Activated naive CD4-positive, alpha-beta T cell treated with anti-CD3 and anti-CD28 coated beads, Interleukin-2, amount 50 U/mL, for 72 hours (primary cell): ENCODE measurements around the gene CD34. TPM values are rescaled to one million over a fixed set of nuclear protein-coding genes. Genes with fewer than 3 reads are reported as not detected.
"Not testable (repeated sequence)": the region's sequence is repeated elsewhere in the genome, so short reads cannot be mapped to it uniquely, and the experiment has no call there.

Experiments used
- ATAC-seq, 2 donors: fragments of 150-1000 bp; cut with Tn5 transposase; 2 replicates each; pipeline ENCODE4 v1.10.0; 2021; ENCODE audit warnings: mild to moderate bottlenecking in 2 of 2, moderate library complexity in 2 of 2
- DNase-seq, 2 donors: peaks; one replicate each; pipeline ENCODE4 v3.0.0; 2021 to 2022; ENCODE audit warnings: low spot score in 2 of 2
- H3K27ac Mint-ChIP-seq, 2 donors: one replicate each; pipeline ENCODE4 v1.8.0; 2022; ENCODE audit warnings: mild to moderate bottlenecking in 2 of 2, mixed read lengths in 2 of 2
- H3K36me3 Mint-ChIP-seq, 2 donors: one replicate each; pipeline ENCODE4 v1.8.0; 2022; ENCODE audit warnings: mixed read lengths in 2 of 2
- H3K9me3 Mint-ChIP-seq, 2 donors: one replicate each; pipeline ENCODE4 v1.8.0; 2022; ENCODE audit warnings: mixed read lengths in 2 of 2
- total RNA-seq, 2 donors: library from RNA; stranded (reverse); gene quantifications; one replicate each; pipeline ENCODE4 v1.2.3, GENCODE V29; 2022

The CD34 gene, protein sequence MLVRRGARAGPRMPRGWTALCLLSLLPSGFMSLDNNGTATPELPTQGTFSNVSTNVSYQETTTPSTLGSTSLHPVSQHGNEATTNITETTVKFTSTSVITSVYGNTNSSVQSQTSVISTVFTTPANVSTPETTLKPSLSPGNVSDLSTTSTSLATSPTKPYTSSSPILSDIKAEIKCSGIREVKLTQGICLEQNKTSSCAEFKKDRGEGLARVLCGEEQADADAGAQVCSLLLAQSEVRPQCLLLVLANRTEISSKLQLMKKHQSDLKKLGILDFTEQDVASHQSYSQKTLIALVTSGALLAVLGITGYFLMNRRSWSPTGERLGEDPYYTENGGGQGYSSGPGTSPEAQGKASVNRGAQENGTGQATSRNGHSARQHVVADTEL
- under 1 TPM; 0.07 to 0.16 TPM for total RNA-seq

DNA sequence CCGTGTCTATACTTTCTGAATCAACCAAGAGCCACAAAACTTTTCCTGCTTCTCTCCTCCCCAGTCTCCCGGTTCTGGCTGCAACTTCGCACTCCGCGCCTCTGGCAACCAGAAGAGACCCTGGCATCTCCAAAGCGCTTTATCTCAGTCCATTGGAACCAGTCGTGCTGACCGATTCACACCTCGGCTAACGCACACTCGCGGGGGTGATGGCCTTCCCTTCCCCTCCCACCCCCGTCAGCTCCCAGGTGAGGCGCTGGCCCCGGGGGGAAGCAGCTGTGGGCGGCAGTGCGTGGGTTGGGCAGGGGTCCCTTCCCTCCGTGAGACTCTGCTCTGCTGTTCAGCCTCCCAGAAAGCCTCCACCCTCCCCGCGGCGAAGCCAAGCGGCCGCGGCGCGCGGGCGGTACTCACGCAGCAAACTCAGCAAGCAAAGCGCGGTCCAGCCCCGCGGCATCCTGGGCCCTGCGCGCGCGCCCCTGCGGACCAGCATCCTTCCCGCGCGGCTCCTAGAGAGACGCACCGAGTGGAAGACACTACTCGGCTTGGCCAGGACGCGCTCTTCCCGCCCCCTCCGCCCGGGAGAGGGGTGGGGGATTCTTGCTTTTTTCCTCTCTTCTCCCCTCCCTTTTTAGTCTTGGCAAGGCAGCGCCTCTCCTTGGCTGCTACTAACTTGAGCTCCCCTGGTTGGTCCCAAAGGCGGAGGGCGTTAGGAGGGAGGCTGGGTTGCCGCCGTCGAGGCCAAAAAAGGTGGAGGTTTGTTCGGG lies at the start of gene CD34:
Gene CD34 (minus strand): TSS at position 535 of the 764 bp plus-strand sequence. CDS start 45 bp downstream, at position 490.
- peak in 1 of 2 donors; percentile 32 for DNase-seq
- peak in 1 of 2 donors; percentile 78 for ATAC-seq
- H3K9me3 Mint-ChIP-seq: no peaks in the 10 kb centered on the region
- H3K36me3 Mint-ChIP-seq: peaks cover 6 to 16% of the 10 kb centered on the region in 2 donors
- no peak within 1 kb of the TSS for H3K27ac Mint-ChIP-seq

DNA sequence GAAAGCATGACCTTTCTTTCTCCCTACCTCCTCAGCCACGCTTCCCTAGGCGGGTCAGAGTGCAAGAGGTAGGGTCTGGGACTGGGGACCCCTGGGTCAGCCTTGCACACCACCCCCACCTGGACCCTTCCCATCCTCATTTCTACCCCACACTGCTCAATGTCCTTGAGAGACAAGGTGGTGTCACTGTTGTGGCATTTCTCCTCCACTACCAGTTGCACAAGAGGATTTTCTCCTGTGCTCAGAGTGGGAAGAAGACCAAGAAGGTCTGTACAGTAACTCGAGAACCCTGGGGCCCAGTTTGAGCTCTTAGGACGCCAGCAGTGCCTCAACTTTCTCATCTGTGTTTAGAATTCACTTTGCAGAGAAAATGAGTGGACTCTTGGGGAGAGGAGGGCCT lies 49.4 kb upstream of the CD34 start:
- DNase-seq (no peak), ATAC-seq (no peak)
- Mint-ChIP-seq H3K36me3 (peaks cover 0 to 11% of the 10 kb centered on the region in 2 donors), H3K27ac (no peak overlapping the region), H3K9me3 (no peaks in the 10 kb centered on the region)

DNA sequence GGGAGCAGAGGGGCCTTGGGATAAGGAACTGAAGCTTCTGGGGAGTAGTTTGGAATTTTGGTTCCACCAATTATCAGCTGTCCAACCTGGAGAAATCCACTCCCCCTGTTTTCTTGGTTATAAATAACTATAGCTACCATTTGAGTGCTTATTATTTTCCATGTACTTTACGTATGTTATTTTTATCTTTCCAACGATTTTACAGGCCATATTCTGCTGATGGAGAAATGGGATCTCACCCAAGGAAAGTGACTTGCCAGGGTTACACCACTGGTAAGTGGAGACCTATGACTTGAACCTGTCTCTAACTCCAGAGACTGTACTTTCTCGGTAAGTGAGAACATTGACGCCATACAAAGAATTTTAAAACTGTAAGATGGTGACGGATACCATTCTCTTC lies 49.0 kb upstream of the CD34 start:
- no peak overlapping the region for H3K27ac Mint-ChIP-seq
- no peak for DNase-seq
- no peaks in the 10 kb centered on the region for H3K9me3 Mint-ChIP-seq
- no peak for ATAC-seq
- peaks cover 0 to 11% of the 10 kb centered on the region in 2 donors for H3K36me3 Mint-ChIP-seq

DNA sequence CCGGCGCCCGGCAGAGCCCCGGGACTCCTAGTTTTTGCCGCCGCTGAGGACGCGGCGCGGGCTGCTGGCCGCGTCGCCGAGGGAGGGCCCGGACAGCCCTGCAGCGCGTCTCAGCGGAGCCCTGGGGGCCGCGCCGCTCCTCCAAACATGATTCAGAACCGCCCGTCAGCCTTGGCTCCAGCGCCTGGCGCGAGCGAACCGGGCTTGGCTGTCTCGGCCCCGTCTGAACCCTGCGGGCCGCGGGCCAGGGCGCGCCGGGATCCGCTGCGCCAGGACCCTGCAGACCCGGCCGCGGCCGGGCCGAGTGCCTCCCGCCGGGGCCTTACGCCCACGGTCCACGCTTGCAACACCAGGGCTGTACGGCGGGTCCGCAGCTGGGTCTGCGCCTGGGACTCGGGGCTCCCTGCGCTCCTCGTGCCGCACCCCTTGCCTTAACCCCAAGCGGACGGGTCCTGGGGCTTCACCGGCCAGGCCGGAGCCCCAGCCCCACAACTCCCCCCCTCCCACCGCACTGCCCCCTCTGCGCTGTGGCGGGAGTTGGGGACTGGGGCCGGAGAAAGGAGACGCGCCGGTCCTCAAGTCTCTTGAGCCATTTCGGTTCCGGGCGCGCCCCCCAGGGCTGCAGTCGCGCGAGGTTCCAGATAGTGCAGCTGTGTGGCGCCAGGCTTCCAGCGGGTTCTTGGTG lies 48.4 kb upstream of the CD34 start:
- DNase-seq (peak in 1 of 2 donors; percentile 27), ATAC-seq (peak in 1 of 2 donors; percentile 61)
- Mint-ChIP-seq H3K36me3 (peaks cover 0 to 11% of the 10 kb centered on the region in 2 donors), H3K9me3 (no peaks in the 10 kb centered on the region), H3K27ac (no peak overlapping the region)

DNA sequence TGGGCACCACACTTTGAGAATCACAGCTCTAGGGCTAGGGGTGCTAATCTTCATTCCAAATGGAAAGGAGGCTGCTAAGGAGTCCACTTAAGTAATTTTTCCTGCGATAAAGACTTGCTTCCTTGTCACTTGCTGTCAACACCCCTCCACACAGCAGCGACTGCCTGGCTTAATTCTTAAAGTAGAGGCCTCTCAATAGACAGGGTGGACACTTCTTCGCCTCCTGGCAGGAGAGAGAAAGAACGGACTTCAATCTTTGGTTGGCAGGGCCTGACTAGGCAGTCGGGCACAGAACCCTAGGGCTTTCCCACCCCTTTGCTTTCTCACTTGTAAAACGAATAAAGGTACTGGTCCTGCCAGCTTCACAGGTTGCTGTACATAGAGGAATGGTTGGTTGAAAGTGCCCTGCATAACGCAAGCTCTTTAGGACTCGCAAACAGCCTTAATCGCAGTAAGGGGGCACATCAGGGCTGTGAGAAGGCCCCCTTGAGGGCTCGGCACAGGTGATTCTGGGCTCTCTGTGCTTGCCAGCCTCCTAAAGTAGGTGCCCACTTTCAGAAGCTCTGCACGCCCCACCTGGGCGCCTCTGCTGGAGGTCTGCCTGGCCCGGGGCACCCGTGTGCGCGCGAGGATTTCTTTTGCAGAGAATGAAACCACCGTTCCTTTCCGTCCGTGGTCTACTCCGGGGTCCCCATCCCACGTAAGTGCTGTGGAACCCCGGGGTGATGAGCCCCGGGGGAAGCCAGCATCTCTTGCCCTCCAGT lies 47.6 kb upstream of the CD34 start:
- DNase-seq: no peak
- Mint-ChIP-seq H3K9me3 (no peaks in the 10 kb centered on the region), H3K36me3 (peaks cover 0 to 11% of the 10 kb centered on the region in 2 donors), H3K27ac (no peak overlapping the region)
- no peak for ATAC-seq

DNA sequence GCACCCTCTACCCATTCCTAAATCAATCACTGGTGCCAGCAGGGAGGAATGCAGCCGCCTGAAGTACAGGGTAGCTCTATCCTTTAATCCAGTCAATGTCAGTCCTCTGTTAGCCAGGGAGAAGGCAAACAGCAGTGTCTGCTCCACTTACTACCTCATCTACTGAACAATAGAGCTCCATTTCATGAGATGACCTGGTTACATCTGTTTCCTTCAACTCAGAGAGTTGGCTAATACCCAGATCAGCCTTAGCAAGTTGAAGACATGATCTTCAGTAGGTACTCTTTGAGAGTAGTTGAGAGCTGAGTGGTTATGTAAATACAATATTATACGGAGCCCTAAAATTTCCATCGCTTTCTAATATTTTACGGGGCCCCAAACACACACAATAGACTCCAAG lies 46.1 kb upstream of the CD34 start:
- no peaks in the 10 kb centered on the region for H3K9me3 Mint-ChIP-seq
- no peak for DNase-seq
- no peak overlapping the region for H3K27ac Mint-ChIP-seq
- ATAC-seq: no peak
- H3K36me3 Mint-ChIP-seq: peaks cover 0 to 5% of the 10 kb centered on the region in 2 donors

DNA sequence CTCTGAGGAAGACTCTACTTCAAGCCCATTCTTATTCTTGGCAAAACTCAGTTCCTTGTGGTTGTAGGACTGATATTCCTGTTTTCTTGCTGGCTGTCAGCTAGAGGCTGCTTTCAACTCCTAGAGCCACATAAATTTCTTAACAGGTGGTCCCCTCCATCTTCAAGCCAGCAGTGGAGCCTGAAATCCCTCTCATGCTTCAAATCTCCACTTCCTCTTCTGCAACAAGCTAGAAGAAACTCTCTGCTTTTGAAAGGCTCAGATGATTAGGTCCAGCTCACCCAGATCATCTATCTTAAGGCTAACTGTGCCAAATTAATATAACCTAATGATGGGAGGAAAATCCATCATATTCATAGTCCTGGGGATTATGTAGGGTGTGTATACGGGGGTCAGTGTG lies 43.2 kb upstream of the CD34 start:
- Mint-ChIP-seq H3K9me3 (no peaks in the 10 kb centered on the region), H3K27ac (no peak overlapping the region), H3K36me3 (peaks cover 0 to 5% of the 10 kb centered on the region in 2 donors)
- ATAC-seq: no peak
- DNase-seq: no peak

DNA sequence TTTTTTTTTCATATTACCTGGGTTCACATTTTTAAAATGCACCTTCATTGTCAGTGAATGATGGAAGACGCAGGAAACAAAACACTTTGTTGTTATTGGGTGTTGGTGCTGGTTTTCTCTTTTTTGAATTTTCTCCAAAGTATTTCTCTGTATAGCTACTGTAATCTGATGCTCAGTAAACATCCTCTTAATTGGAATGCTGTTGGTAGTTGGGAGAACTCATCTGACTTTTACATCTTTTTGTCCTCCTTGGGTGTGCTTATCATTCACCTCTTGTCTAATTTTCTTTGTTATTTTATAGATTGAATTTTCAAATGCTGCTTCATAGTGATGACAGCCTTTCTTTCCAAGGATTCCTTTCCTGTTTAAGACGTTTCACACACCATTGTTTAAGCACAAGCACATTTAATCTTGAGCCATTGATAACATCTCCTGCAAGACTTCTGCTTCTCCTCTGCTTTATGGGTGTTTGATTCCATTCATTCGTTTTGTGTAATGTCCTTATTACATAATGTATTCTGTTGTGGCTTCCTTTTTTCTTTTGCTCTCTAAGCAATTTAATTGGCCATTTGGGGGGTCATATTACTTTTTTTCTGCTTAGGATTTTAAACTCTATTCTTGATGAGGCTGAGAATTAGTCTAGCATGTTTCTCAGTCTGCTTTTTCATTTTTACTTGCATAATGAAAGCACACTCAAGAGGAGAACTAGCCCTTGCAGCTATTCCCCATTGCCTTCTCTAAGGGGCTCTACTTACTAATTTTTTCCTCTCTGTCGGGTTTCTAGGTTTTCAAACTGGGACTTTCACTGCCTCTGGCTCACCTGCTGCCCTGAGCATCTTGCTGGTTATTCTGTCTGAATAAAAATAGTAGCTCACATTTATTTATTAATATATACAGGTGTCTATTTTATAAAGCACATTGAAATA lies 42.0 kb upstream of the CD34 start:
- Mint-ChIP-seq H3K27ac (no peak overlapping the region), H3K36me3 (peaks cover 0 to 5% of the 10 kb centered on the region in 2 donors), H3K9me3 (no peaks in the 10 kb centered on the region)

DNA sequence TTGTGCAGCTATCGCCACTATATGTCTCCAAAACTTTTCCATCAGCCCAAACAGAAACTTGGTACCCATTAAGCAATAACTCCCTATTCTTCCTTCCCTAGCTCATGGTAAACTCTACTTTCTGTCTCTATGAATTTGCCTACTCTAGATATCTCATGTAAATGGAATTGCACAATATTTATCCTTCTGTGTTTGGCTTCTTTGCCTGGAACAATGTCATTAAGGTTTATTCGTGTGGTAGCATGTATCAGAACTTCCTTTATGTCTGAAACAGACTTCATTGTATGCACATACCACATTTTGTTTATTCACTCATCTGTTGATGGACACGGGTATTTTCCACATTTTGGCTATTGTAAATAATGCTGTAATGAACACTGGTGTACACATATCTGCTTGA lies 40.7 kb upstream of the CD34 start:
- ATAC-seq (no peak), DNase-seq (no peak)
- Mint-ChIP-seq H3K27ac (no peak overlapping the region), H3K36me3 (peaks cover 0 to under 1% of the 10 kb centered on the region in 2 donors), H3K9me3 (no peaks in the 10 kb centered on the region)

More for the DNA sequence above, 42.0 kb upstream of the CD34 start:
- DNase-seq (no peak), ATAC-seq (no peak)

DNA sequence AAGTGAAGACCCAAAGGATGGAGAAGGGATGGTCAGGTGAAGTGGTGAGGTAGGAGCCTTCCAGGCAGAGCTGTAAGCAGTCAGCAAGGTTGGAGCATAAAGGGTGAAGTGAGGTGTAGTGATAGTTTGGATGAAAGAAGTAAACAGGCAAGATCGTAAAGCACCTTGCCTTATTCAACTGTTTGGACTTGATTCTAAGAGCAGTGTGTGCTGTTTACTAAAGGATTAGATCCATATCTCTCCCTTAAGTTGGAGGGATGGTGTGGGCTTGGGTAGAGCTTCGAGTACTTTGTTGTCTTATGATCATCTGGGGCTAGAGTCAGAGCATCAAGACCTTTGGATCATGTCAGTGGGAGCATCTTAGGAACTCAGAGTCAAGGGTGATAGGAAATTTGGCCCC lies 39.8 kb upstream of the CD34 start:
- no peak overlapping the region for H3K27ac Mint-ChIP-seq
- H3K9me3 Mint-ChIP-seq: no peaks in the 10 kb centered on the region
- ATAC-seq (no peak), DNase-seq (no peak)
- H3K36me3 Mint-ChIP-seq: no peaks in the 10 kb centered on the region

DNA sequence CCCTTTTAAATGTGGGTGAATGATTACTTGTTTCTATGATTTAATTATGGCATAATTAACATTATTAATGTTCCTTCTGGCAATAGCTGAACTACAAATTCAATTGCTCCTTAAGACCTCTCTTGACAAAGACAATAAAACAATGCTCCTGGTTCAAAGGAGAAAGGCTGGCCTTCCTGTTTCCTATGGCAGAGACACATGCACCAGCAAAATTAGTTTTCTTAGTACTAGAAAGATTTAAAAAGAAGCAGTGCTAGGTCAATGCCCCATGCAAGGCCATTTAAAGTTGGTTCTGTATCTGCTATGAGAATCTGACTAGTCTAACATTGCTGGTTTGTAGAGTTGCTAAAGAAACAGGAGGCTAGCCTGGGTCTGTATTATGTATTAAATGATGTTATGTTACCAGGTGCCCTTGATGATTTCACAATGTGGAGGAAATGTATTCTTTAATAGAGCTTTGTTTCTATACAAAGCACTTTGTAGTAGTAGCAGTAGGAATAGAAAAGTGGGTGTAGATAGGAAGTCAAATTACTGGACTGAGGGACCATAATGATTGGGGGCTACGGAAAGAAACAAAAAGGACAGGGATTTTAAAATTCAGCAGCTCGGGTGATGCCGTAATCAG lies 38.8 kb upstream of the CD34 start:
- no peak overlapping the region for H3K27ac Mint-ChIP-seq

DNA sequence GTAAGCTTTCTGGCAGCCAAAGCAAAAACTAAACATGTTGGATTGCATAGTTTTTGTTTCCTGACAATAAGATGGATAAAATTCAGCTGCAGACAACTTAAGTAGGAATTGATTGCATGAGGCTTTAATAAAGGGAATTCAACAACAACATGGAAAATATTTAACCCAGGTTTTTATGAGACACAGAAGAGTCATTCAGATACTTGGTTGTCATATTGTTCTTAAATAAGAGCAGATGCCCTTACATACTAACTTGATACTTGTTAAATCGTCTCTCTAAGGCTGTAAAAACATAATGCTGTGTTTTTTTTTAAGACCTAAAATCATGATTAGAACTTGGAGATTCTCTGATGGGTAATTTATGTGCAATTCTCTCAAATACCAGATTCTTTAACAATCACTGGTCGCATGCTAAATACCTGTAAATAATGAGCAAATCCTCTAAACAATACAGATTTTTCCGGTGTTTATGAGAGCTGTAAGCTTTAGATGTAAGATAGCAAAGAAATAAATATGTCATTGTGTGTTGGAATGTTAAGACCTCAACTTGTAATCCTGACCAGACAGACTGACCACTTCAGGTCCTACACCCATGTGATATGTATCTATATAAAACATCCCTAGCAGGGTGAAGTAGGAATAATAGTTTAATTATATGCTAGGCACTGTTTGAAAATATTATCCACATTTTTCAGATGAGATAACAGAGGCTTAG lies 37.8 kb upstream of the CD34 start:
- no peak for DNase-seq
- Mint-ChIP-seq H3K36me3 (no peaks in the 10 kb centered on the region), H3K27ac (no peak overlapping the region), H3K9me3 (no peaks in the 10 kb centered on the region)
- no peak for ATAC-seq

More for the DNA sequence above, 38.8 kb upstream of the CD34 start:
- DNase-seq: no peak
- Mint-ChIP-seq H3K36me3 (no peaks in the 10 kb centered on the region), H3K9me3 (no peaks in the 10 kb centered on the region)
- ATAC-seq: no peak

DNA sequence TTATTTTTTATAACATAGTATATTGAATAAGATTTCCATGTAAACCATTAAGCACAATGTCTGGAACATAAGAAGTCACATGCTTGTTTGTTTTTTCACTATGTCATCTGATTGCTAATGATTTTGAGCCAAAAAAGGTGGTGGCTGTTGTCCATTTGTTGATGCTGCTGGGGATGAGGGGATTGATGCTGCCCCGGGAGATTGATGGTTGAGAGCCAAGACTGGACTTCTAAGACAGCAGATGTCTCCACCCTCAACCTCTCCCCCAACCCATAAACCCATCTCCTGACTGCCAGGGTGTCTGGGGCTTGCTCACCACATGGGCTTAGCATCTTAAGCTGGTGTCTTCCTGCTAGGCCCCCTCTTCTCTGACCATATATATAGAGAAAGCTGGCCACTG lies 35.8 kb upstream of the CD34 start:
- no peaks in the 10 kb centered on the region for H3K36me3 Mint-ChIP-seq
- ATAC-seq: no peak
- H3K27ac Mint-ChIP-seq: no peak overlapping the region
- no peak for DNase-seq
- H3K9me3 Mint-ChIP-seq: no peaks in the 10 kb centered on the region

DNA sequence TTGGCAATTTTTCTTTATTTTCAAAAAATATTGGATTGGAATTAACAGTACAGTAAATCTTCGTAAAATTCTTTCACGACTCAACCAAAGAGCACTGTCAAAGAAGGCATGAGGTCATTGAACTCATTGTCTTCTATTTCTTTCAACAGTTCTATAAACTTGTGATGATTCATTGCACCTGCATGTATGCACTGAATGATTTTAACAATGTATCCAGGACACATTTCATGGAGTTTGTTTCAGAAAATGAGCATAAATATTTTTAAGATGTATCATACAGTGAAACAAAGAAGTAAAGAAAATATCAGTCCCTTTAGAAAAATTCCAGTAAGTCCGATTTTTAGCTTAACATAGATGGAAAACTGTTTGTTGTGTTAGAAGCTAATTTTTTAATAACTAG lies 33.6 kb upstream of the CD34 start:
- DNase-seq (no peak), ATAC-seq (no peak)
- no peaks in the 10 kb centered on the region for H3K36me3 Mint-ChIP-seq

DNA sequence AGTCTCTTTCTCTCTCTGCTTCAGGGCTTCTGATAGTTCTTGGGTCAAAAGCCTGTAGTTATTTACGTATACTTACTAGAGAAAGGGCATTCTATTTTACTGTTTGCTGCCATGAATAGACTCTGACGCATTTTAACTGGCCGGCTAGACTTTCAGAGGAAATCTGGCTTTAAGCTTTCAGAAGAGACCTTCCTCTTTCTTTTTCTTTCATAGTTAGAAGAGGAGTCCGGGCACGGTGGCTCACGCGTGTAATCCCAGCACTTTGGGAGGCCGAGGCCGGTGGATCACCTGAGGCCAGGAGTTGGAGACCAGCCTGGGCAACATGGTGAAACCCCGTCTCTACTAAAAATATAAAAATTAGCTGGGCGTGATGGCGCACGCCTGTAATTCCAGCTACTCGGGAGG lies 31.4 kb upstream of the CD34 start:
- not testable (repeated sequence) for H3K27ac Mint-ChIP-seq, DNase-seq, H3K9me3 Mint-ChIP-seq, H3K36me3 Mint-ChIP-seq, ATAC-seq

More for the DNA sequence above, 33.6 kb upstream of the CD34 start:
- Mint-ChIP-seq H3K9me3 (no peaks in the 10 kb centered on the region), H3K27ac (no peak overlapping the region)
